HCT116 (cell line): Measurements from ENCODE around the gene GRSF1. TPM values are rescaled to one million over a fixed set of nuclear protein-coding genes. Genes with fewer than 3 reads are reported as not detected.
A peak's percentile ranks its signal among the peaks of the same experiment; 100 is the strongest.

Experiments
- ATAC-seq: fragments of 200-7000 bp; cut with Tn5 transposase; 2 replicates; pipeline ENCODE4 v1.9.1; 2020; ENCODE audit warnings: mild to moderate bottlenecking, moderate library complexity
- BruUV-seq: library from RNA; stranded (reverse); fragments of 400-500 nt; replicated peaks from 2 replicates; lab custom pipeline; 2021; lab: Mats Ljungman, UMichigan
- CTCF ChIA-PET: fragments of 300-600 bp; sonication (Branson Sonifier 250); formaldehyde crosslinking; loops from one replicate; lab custom pipeline; 2021; ENCODE audit warnings: antibody characterized with exemption; lab: Charles Lee
- POLR2A ChIA-PET: fragments of 300-600, 350-600 bp; sonication (Branson Sonifier 250); formaldehyde crosslinking; loops from one replicate; lab custom pipeline; 2021; ENCODE audit warnings: antibody characterized with exemption; lab: Charles Lee
- RAD21 ChIA-PET, 2 experiments: fragments of 300-600 bp; sonication (Branson Sonifier 250); formaldehyde crosslinking; loops; one replicate each; lab custom pipeline; 2023; ENCODE audit warnings: low total read pairs in 2 of 2; ENCODE audit not compliant: uncharacterized antibody in 2 of 2, unreplicated experiment in 2 of 2, low non-redundant PET in 1 of 2; lab: Charles Lee
- DNase-seq: peaks from one replicate; pipeline ENCODE4 v3.0.0-alpha.2; 2010; ENCODE audit warnings: low read depth, low spot score
- H2AFZ ChIP-seq: fragments of 200-600 bp; shearing (Covaris generic), sonication (generic); 2 replicates; pipeline ENCODE4 v1.6.1; 2017; ENCODE audit warnings: low read depth, mixed run types, mixed read lengths, antibody characterized with exemption, low read length; ENCODE audit not compliant: poor library complexity, severe bottlenecking
- H3K27ac ChIP-seq: 2 replicates; pipeline ENCODE4 v1.5.1; 2012; ENCODE audit warnings: low read depth, low read length
- H3K27me3 ChIP-seq: fragments of 200-600 bp; sonication (generic); 2 replicates; pipeline ENCODE4 v1.6.1; 2016; ENCODE audit warnings: mixed run types, low read length, mixed read lengths; ENCODE audit not compliant: insufficient read depth
- H3K36me3 ChIP-seq, 2 experiments: fragments of 200-500 bp in 1 of 2; fragments of 200-600 bp in 1 of 2; sonication (Bioruptor generic) in 1 of 2; sonication (generic) in 1 of 2; 2 replicates each; pipeline versions ENCODE4 v1.5.1 to v1.6.1; 2014 to 2016; ENCODE audit warnings: low read length in 2 of 2, inconsistent platforms in 1 of 2, mixed read lengths in 1 of 2, mixed run types in 1 of 2; ENCODE audit not compliant: insufficient read depth in 2 of 2, control insufficient read depth in 1 of 2
- H3K4me1 ChIP-seq, 2 experiments: fragments of 200-600 bp in 1 of 2; sonication (generic) in 1 of 2; 2 replicates each; pipeline versions ENCODE4 v1.5.1 to v1.6.1; 2012 to 2017; ENCODE audit warnings: low read length in 2 of 2, inconsistent platforms in 1 of 2, mild to moderate bottlenecking in 1 of 2, mixed read lengths in 1 of 2, mixed run types in 1 of 2, moderate library complexity in 1 of 2; ENCODE audit not compliant: insufficient read depth in 2 of 2, control insufficient read depth in 1 of 2
- H3K4me2 ChIP-seq: fragments of 200-600 bp; sonication (generic); 2 replicates; pipeline ENCODE4 v1.6.1; 2017; ENCODE audit warnings: mixed run types, low read length, mixed read lengths
- H3K4me3 ChIP-seq, 2 experiments: fragments of 200-600 bp in 1 of 2; sonication (generic) in 1 of 2; replicated peaks in 1 of 2; 2 replicates each; pipeline ENCODE4 v1.5.1; 2011 to 2016; ENCODE audit warnings: low read length in 2 of 2, control low read depth in 1 of 2, low read depth in 1 of 2, mild to moderate bottlenecking in 1 of 2, mixed read lengths in 1 of 2, mixed run types in 1 of 2
- H3K79me2 ChIP-seq: fragments of 200-600 bp; sonication (generic); 2 replicates; pipeline ENCODE4 v1.6.1; 2017; ENCODE audit warnings: mild to moderate bottlenecking, mixed run types, low read length, moderate library complexity, mixed read lengths; ENCODE audit not compliant: insufficient read depth
- H3K9ac ChIP-seq: fragments of 200-600 bp; sonication (generic); 2 replicates; pipeline ENCODE4 v1.6.1; 2016; ENCODE audit warnings: low read length, mixed read lengths
- H3K9me2 ChIP-seq: fragments of 200-600 bp; sonication (generic), shearing (Covaris generic); 2 replicates; pipeline ENCODE4 v1.6.1; 2017; ENCODE audit warnings: mixed run types, mild to moderate bottlenecking, moderate library complexity; ENCODE audit not compliant: insufficient read depth
- H3K9me3 ChIP-seq, 2 experiments: fragments of 200-500 bp in 1 of 2; fragments of 200-600 bp in 1 of 2; sonication (Bioruptor generic) in 1 of 2; sonication (generic) in 1 of 2; 2 replicates each; pipeline ENCODE4 v1.6.1; 2014 to 2017; ENCODE audit warnings: low read length in 2 of 2, mixed read lengths in 2 of 2, inconsistent platforms in 1 of 2, low read depth in 1 of 2, mild to moderate bottlenecking in 1 of 2, mixed run types in 1 of 2, moderate library complexity in 1 of 2; ENCODE audit not compliant: control insufficient read depth in 1 of 2, insufficient read depth in 1 of 2
- H4K20me1 ChIP-seq: fragments of 200-600 bp; sonication (generic), shearing (Covaris generic); 2 replicates; pipeline ENCODE4 v1.6.1; 2017; ENCODE audit warnings: mixed run types, mild to moderate bottlenecking, moderate library complexity; ENCODE audit not compliant: insufficient read depth
- EGR1 ChIP-seq: IDR thresholded peaks from 2 replicates; pipeline ENCODE4 v1.6.1; 2012; ENCODE audit warnings: low read depth
- FOSL1 ChIP-seq: IDR thresholded peaks from 2 replicates; pipeline ENCODE4 v1.6.1; 2012; ENCODE audit warnings: low read depth
- MAX ChIP-seq: IDR thresholded peaks from 2 replicates; pipeline ENCODE4 v1.6.1; 2012
- SIN3A ChIP-seq: IDR thresholded peaks from 2 replicates; pipeline ENCODE4 v1.6.1; 2012; ENCODE audit warnings: low read depth
- SRF ChIP-seq: IDR thresholded peaks from 2 replicates; pipeline ENCODE4 v1.6.1; 2012; ENCODE audit warnings: low read depth
- YY1 ChIP-seq: IDR thresholded peaks from 2 replicates; pipeline ENCODE4 v1.6.1; 2011; ENCODE audit warnings: low read length, low read depth, moderate library complexity, mild to moderate bottlenecking; ENCODE audit not compliant: insufficient replicate concordance; ENCODE audit errors: extremely low read depth
- ZFX ChIP-seq: fragments of 450-650 bp; IDR thresholded peaks from 2 replicates; pipeline ENCODE4 v1.6.1; 2017
- intact Hi-C: fragments of 100-400 bp; cut with micrococcal nuclease; formaldehyde crosslinking; loops from 2 replicates; pipeline ENCODE4 v1.10.0; 2022
- total RNA-seq: library from RNA; stranded (reverse); gene quantifications from one replicate; pipeline ENCODE4 v1.2.1, GENCODE V29; 2021; ENCODE audit not compliant: unreplicated experiment
- TF ChIP-seq, protein P1 (sequence below): IDR thresholded peaks from 2 replicates; pipeline ENCODE4 v1.6.1; 2011; ENCODE audit warnings: mild to moderate bottlenecking, low read length, moderate library complexity; ENCODE audit not compliant: insufficient replicate concordance; ENCODE audit errors: extremely low read depth
- TF ChIP-seq, protein P2 (sequence below), 3 experiments: fragments of 200-600 bp in 1 of 3; sonication (generic) in 1 of 3; IDR thresholded peaks in 2 of 3; conservative IDR thresholded peaks in 1 of 3; 2 replicates each; pipeline ENCODE4 v1.5.1; 2012 to 2017; ENCODE audit warnings: low read depth in 2 of 3, low read length in 2 of 3, antibody characterized with exemption in 1 of 3, borderline replicate concordance in 1 of 3, control low read depth in 1 of 3, mild to moderate bottlenecking in 1 of 3, mixed read lengths in 1 of 3, mixed run types in 1 of 3, moderate library complexity in 1 of 3; ENCODE audit not compliant: insufficient read depth in 1 of 3

Gene GRSF1
- total RNA-seq, 1 experiment from 2014 or later, result 131 TPM

- intact Hi-C loops, result loop anchor here (2.0 to 5.0 kb wide), 2 partner anchors 65 to 151 kb away; partner anchors contain the start of genes MOB1B and UTP3
- Histone ChIP-seq H3K9me2 (no peaks in the 10 kb centered on the region), H3K27ac (peak overlapping the region; percentile 97), H3K4me1 (peaks cover 3 to 15% of the 10 kb centered on the region in 2 experiments; a peak in 3 of 4 replicates), H3K79me2 (peaks cover 64% of the 10 kb centered on the region), H4K20me1 (peaks cover 13% of the 10 kb centered on the region; the same call in 1 of the 2 replicates), H3K4me2 (peak overlapping the region; percentile 96), H2AFZ (no peak overlapping the region), H3K9ac (peak overlapping the region; percentile 96), H3K4me3 (peak overlapping the region; percentile 91 to 98), H3K27me3 (no peaks in the 10 kb centered on the region), H3K9me3 (no peaks in the 10 kb centered on the region), H3K36me3 (peaks cover 14 to 24% of the 10 kb centered on the region in 2 experiments; a peak in 3 of 4 replicates)
- TSS peak; percentile 81 for BruUV-seq
- ChIA-PET CTCF (interaction anchor here (0.7 kb wide), 1 partner anchor 24 kb away, joined by 4 read pairs; no protein-coding TSS in a partner anchor), RAD21 (no interaction called here), POLR2A (interaction anchor here (0.6 to 1.7 kb wide), 3 partner anchors 19 to 172 kb away, joined by 3 read pairs; partner anchors contain the start of gene MOB1B)
- DNase-seq (no peak), ATAC-seq (no peak)
- TF ChIP-seq YY1 (no peak), SRF (no peak), MAX (no peak), SIN3A (no peak), EGR1 (no peak), FOSL1 (no peak), ZFX (no peak)
- TF ChIP-seq, protein P1, sequence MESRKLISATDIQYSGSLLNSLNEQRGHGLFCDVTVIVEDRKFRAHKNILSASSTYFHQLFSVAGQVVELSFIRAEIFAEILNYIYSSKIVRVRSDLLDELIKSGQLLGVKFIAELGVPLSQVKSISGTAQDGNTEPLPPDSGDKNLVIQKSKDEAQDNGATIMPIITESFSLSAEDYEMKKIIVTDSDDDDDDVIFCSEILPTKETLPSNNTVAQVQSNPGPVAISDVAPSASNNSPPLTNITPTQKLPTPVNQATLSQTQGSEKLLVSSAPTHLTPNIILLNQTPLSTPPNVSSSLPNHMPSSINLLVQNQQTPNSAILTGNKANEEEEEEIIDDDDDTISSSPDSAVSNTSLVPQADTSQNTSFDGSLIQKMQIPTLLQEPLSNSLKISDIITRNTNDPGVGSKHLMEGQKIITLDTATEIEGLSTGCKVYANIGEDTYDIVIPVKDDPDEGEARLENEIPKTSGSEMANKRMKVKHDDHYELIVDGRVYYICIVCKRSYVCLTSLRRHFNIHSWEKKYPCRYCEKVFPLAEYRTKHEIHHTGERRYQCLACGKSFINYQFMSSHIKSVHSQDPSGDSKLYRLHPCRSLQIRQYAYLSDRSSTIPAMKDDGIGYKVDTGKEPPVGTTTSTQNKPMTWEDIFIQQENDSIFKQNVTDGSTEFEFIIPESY, result no peak
- TF ChIP-seq, protein P2, sequence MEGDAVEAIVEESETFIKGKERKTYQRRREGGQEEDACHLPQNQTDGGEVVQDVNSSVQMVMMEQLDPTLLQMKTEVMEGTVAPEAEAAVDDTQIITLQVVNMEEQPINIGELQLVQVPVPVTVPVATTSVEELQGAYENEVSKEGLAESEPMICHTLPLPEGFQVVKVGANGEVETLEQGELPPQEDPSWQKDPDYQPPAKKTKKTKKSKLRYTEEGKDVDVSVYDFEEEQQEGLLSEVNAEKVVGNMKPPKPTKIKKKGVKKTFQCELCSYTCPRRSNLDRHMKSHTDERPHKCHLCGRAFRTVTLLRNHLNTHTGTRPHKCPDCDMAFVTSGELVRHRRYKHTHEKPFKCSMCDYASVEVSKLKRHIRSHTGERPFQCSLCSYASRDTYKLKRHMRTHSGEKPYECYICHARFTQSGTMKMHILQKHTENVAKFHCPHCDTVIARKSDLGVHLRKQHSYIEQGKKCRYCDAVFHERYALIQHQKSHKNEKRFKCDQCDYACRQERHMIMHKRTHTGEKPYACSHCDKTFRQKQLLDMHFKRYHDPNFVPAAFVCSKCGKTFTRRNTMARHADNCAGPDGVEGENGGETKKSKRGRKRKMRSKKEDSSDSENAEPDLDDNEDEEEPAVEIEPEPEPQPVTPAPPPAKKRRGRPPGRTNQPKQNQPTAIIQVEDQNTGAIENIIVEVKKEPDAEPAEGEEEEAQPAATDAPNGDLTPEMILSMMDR (IDR thresholded peaks at IDR 0.05 in 2 of 3, conservative IDR thresholded peaks at IDR 0.05 in 1 of 3; ENCODE audit: borderline replicate concordance in 1 of 3, insufficient read depth in 1 of 3, low read depth in 2 of 3, low read length in 2 of 3), result no peak
These were observed 1.5 kb downstream of the GRSF1 start for GRCh38 chr4:70838204-70838603.
